Prostate gland (tissue), 2 donors: ENCODE data around the gene XRCC4.

ENCODE experiments used
- CTCF ChIP-seq, 4 experiments: fragments of 200-600 bp in 2 of 4; fragments of 450-650 bp in 2 of 4; sonication (generic) in 2 of 4; IDR thresholded peaks; 1 replicate in 3 of 4; 2 replicates in 1 of 4; pipeline ENCODE4 v1.5.1; 2016 to 2019; ENCODE audit warnings: antibody characterized with exemption in 4 of 4, mild to moderate bottlenecking in 2 of 4, moderate library complexity in 2 of 4
- POLR2A ChIP-seq: fragments of 450-650 bp; IDR thresholded peaks from one replicate; pipeline ENCODE4 v1.6.1; 2016; ENCODE audit warnings: antibody characterized with exemption, mild to moderate bottlenecking
- POLR2AphosphoS5 ChIP-seq: sonication (generic); formaldehyde crosslinking; IDR thresholded peaks from one replicate; pipeline ENCODE4 v1.6.1; 2017; ENCODE audit warnings: antibody characterized with exemption

GRCh38 chr5:83085106-83085505 lies 7.8 kb downstream of the XRCC4 start:
- no peak for TF ChIP-seq CTCF (IDR thresholded peaks at IDR 0.05)
- TF ChIP-seq POLR2A: no peak
- no peak for TF ChIP-seq POLR2AphosphoS5
